ENCODE measurements around the gene HOTAIR. TPM values are rescaled to one million over a fixed set of nuclear protein-coding genes. Genes with fewer than 3 reads are reported as not detected.

The HOTAIR gene
- total and polyA plus RNA-seq, 7 donors, result not detected

DNA sequence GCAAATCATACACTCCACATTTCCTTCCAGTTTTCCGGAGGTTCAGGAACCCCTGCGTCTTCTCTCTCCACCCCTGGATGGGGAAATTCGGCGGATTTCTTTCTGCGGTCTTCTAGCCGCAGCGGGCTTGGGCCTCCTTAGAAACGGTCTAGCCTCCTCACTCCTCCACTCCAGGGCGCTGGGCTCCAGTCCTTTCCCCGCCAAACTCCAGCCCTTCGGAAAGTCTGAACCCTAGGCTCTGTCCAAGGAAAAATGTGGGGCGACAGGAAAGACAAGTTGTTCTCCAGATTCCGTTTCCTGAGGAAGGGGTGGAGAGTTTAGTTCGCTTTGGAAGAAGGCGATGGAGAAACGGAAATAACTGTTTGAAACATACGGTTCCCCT lies 8.8 kb upstream of the HOTAIR start:
- no peak for DNase-seq
- TF ChIP-seq, protein P1, sequence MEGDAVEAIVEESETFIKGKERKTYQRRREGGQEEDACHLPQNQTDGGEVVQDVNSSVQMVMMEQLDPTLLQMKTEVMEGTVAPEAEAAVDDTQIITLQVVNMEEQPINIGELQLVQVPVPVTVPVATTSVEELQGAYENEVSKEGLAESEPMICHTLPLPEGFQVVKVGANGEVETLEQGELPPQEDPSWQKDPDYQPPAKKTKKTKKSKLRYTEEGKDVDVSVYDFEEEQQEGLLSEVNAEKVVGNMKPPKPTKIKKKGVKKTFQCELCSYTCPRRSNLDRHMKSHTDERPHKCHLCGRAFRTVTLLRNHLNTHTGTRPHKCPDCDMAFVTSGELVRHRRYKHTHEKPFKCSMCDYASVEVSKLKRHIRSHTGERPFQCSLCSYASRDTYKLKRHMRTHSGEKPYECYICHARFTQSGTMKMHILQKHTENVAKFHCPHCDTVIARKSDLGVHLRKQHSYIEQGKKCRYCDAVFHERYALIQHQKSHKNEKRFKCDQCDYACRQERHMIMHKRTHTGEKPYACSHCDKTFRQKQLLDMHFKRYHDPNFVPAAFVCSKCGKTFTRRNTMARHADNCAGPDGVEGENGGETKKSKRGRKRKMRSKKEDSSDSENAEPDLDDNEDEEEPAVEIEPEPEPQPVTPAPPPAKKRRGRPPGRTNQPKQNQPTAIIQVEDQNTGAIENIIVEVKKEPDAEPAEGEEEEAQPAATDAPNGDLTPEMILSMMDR (IDR thresholded peaks at IDR 0.05), result no peak
- TF ChIP-seq POLR2A (IDR thresholded peaks at IDR 0.05), result no peak
- TF ChIP-seq EP300 (IDR thresholded peaks at IDR 0.05), result no peak
- TF ChIP-seq POLR2AphosphoS5 (IDR thresholded peaks at IDR 0.05), result no peak
- peaks cover 0 to 26% (median 21%) of the 10 kb centered on the region in 4 donors for H3K4me1 ChIP-seq
- H3K4me3 ChIP-seq, result no peak overlapping the region
- intact Hi-C loops (cut with DNase I), result no loop called here
- H3K27me3 ChIP-seq, result peaks cover 77 to 100% (median 99%) of the 10 kb centered on the region in 3 donors
- no peaks in the 10 kb centered on the region for H3K9me3 ChIP-seq
- no peaks in the 10 kb centered on the region for H3K36me3 ChIP-seq
- 4 to 13% methylated on average over 17 of the region's 17 CpGs for WGBS, 2 donors
- H3K27ac ChIP-seq, result no peak overlapping the region

DNA sequence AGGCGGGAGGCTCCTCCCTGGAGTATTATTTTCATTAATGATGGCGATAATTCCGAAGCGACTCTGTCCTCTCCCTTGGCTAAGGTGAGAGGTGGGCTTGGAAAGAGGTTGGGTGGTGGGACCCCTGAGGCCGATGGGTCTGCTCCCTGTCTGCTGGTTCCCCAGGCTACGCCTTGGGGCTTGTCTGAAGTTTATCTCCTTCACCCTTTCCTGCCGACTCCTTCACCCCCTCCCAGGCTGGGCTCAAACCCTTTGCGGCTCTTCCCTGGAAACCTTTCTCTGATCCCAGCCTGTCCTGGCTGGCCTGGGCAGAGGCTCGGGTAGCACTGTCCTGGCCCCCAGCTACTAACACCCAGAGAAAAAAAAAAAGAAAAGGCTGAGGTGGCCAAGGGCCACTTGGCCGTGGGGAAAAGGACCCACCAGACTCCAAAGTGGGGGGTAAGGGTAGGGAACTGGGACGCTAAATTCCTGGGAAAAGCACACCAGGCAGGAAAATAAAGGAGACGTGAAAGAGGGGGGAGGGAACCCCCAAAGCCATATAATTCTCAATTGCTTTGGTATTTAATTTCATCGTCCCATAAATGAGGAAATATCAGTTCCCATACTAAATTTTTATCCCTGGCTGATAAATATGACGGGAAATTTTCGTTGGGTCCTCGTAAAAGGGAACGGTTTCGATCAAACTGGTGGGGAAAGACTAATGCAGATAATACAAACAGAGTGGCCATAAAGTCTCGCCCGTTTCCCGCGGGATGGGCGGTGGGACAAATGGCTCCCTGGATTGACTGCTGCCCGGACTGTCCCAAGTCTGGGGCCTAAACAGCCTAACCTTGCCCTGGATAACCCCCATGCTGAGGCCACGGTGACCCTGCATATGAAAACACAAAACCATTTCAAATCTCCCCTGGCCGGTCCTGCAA lies 8.2 kb upstream of the HOTAIR start:
- WGBS, 2 donors, result 10 to 16% methylated on average over 26 of the region's 26 CpGs
- H3K27me3 ChIP-seq, result peaks cover 75 to 100% (median 99%) of the 10 kb centered on the region in 3 donors
- H3K9me3 ChIP-seq, result no peaks in the 10 kb centered on the region
- DNase-seq, result no peak
- intact Hi-C loops (cut with DNase I), result no loop called here
- H3K27ac ChIP-seq, result no peak overlapping the region
- H3K4me3 ChIP-seq, result no peak overlapping the region
- H3K4me1 ChIP-seq, result peaks cover 0 to 26% (median 21%) of the 10 kb centered on the region in 4 donors
- H3K36me3 ChIP-seq, result no peaks in the 10 kb centered on the region
- TF ChIP-seq, protein P1 (IDR thresholded peaks at IDR 0.05), result no peak
- TF ChIP-seq EP300 (IDR thresholded peaks at IDR 0.05) (no peak), POLR2A (IDR thresholded peaks at IDR 0.05) (no peak), POLR2AphosphoS5 (IDR thresholded peaks at IDR 0.05) (no peak)

DNA sequence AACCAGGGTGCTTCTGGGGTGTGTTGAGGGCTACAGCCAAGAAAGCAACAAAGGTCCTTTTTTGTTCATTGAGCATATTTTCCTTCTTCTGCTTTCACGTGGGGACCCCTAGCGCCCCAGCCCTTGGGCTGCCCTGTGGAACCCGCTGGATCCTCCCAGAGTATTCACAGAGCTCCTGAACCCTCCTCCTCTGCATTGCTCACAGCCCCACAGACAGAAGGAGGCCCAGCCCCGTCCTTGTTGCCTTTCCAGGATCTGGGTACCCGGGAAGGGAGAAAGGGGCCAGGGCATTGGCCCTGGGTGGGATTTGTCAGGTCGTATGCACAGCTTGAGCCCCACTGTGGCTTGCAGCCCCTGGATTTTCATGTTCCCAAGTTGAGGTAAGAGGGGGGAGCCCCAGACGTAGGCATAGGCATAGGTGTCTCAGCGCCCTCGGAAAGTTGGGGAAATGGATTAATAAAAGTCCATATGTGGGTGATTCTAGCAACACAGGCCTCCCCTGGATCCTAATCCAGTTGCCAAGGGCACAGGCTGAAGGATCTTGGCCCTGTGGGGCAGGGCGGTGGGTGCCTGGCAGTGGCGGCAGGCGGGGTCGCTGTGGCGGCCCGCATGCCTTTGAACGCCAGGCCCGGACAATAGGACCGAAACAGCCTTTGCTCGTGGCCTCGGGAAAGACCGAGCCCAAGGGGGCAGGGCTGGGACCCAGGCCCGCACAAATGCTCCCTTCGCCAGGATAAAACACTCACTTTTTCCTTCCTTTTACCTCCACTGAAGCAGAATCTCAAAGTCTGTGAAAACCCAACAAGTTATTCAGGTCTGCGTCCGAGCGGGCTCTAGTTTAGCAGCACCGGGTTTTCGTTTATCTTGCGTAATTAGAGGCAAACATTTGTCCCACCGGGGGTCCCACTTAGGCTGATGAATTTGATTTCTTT lies 7.1 kb upstream of the HOTAIR start:
- DNase-seq, result no peak
- Histone ChIP-seq H3K9me3 (no peaks in the 10 kb centered on the region), H3K4me3 (no peak overlapping the region), H3K36me3 (no peaks in the 10 kb centered on the region), H3K27ac (no peak overlapping the region), H3K4me1 (peaks cover 0 to 26% (median 21%) of the 10 kb centered on the region in 4 donors), H3K27me3 (peaks cover 78 to 100% (median 99%) of the 10 kb centered on the region in 3 donors)
- 18 to 35% methylated on average over 30 of the region's 30 CpGs for WGBS, 2 donors
- intact Hi-C loops (cut with DNase I), result no loop called here
- TF ChIP-seq POLR2AphosphoS5 (IDR thresholded peaks at IDR 0.05) (no peak), EP300 (IDR thresholded peaks at IDR 0.05) (no peak), POLR2A (IDR thresholded peaks at IDR 0.05) (no peak)
- TF ChIP-seq, protein P1 (IDR thresholded peaks at IDR 0.05), result no peak

DNA sequence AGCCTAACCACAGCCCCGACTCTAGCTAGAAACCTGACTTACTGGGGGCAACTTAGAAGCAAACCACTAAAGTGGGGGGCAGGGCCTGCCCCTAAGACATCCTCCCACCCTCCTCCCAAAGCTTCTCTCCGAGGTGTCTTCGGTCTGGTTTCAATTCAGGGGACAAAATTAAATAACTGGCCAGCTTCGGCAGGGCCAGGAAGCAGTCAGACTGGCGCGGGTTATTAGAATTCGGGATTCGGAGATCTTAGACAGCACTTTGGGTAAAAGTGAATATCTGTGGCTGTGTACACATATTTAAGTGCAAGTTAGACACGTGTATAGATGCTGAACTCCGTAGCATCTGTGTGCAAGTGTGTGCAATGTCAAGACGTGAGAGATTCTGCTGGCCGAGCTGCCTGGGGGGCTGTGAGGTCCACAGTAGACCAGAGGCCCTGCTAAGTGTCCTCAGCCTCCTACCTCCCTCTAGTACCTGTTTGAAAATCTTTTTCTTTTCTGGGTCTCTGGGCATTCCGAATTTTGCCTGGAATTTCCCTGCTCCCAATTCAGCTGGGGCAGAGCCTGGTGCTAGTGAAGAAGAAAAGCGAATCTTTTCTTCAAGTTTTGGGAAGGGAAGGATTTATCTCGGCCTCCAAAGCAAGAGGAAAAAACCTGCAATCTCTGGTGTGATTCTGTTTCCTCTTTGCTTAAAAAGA lies 6.2 kb upstream of the HOTAIR start:
- peaks cover 0 to 20% (median 18%) of the 10 kb centered on the region in 4 donors for H3K4me1 ChIP-seq
- 29 to 51% methylated on average over 15 of the region's 15 CpGs for WGBS, 2 donors
- H3K27me3 ChIP-seq, result peaks cover 78 to 100% (median 99%) of the 10 kb centered on the region in 3 donors
- no peak for DNase-seq
- H3K27ac ChIP-seq, result no peak overlapping the region
- H3K9me3 ChIP-seq, result no peaks in the 10 kb centered on the region
- H3K36me3 ChIP-seq, result no peaks in the 10 kb centered on the region
- intact Hi-C loops (cut with DNase I), result no loop called here
- no peak overlapping the region for H3K4me3 ChIP-seq
- TF ChIP-seq, protein P1 (IDR thresholded peaks at IDR 0.05), result no peak
- TF ChIP-seq POLR2AphosphoS5 (IDR thresholded peaks at IDR 0.05), result no peak
- TF ChIP-seq POLR2A (IDR thresholded peaks at IDR 0.05), result no peak
- TF ChIP-seq EP300 (IDR thresholded peaks at IDR 0.05), result no peak

Data from sigmoid colon (tissue), 7 donors.